ENCODE data around the gene LPIN3. TPM values are rescaled to one million over a fixed set of nuclear protein-coding genes. Genes with fewer than 3 reads are reported as not detected.

LPIN3 gene
- total and polyA plus RNA-seq, 2 of the 8 experiments (the other 6 are each of a cell fraction or from before 2014, with no cell fraction given), result 3.7 to 3.9 TPM

- TF ChIP-seq CTCF (IDR thresholded peaks at IDR 0.05; ENCODE audit: control extremely low read depth in 1 of 3, insufficient read depth in 1 of 3, low read depth in 1 of 3, low read length in 3 of 3) (no peak), EP300 (IDR thresholded peaks at IDR 0.05; ENCODE audit: borderline replicate concordance in 1 of 2, low read depth in 2 of 2, low read length in 2 of 2) (no peak), MAX (IDR thresholded peaks at IDR 0.05) (no peak), SIN3A (conservative IDR thresholded peaks at IDR 0.05 in 1 of 2, IDR thresholded peaks at IDR 0.05 in 1 of 2; ENCODE audit: low read depth in 1 of 2, low read length in 2 of 2) (no peak), CHD1 (IDR thresholded peaks at IDR 0.05; ENCODE audit: low read depth, low read length) (no peak), TCF12 (IDR thresholded peaks at IDR 0.05; ENCODE audit: low read depth, low read length) (no peak), BCL11A (IDR thresholded peaks at IDR 0.05; ENCODE audit: low read depth in 2 of 2, low read length in 2 of 2) (no peak), CBX8 (IDR thresholded peaks at IDR 0.05; ENCODE audit: borderline replicate concordance, low read depth, low read length) (no peak)
Observed at GRCh38 chr20:41336711-41337492, 3.7 kb upstream of the LPIN3 start (continued).

Measured in H1 (cell line).